GM19395 (cell line): Measurements from ENCODE around the gene CFAP119.
"Not testable (repeated sequence)": the region's sequence is repeated elsewhere in the genome, so short reads cannot be mapped to it uniquely, and the experiment has no call there.

Experiments
- ATAC-seq: cut with Tn5 transposase; IDR thresholded peaks from one replicate; pipeline ENCODE4 v1.9.1; 2021; ENCODE audit warnings: mild to moderate bottlenecking, moderate library complexity; ENCODE audit not compliant: unreplicated experiment

Gene CFAP119

DNA sequence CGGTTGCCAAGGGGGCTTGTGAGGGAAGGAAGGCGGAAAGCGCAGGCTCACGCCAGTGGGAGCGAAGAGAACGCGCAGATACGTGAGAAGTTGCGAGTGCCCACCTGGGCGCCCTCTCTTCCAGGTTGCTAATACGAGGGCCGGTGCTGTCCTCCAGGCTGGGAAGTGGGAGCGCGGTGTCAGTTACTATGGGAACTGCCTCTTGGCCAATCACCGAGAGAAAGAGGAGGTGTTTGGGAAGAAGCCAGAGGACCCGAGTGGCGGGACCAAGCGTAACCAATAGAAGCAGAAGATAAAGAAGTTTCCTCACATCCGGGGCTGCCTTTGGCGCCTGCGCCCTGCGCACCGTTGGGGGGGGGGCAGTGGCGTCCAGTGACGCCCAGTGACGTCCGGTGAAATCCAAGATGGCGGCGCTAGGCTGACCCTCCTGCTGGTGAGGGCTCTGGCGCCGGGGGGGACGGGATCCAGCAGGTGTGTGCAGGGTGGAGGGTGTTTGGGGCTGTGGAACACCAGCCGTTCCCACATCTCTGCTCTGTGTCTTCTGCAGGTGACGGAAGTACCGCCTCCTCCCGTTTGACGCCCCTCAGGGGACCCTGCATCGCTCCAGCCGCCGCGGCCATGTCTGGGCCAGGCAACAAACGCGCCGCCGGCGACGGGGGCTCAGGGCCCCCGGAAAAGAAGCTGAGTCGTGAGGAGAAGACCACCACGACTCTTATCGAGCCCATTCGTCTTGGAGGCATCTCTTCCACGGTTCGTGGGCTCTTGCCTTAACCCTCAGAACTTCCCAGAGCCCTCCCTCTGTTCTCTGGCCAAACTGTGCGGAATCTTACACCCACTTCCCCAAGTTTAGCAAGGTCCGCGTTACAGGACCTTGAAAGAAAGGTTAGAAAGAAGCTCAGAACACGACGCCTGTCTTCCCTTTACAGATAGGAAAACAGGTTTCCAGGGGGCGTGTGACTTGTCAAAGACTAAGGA, at the start of gene CFAP119, which contains the start of gene RNF40:
CFAP119 (minus strand) TSS at position 135 of the 975 bp plus-strand sequence. CDS start 314 bp downstream, outside the sequence.
RNF40 (plus strand) TSS at position 395 of the 975 bp plus-strand sequence; CDS start at position 619, 224 bp downstream.
- peak; percentile 86 for ATAC-seq

DNA sequence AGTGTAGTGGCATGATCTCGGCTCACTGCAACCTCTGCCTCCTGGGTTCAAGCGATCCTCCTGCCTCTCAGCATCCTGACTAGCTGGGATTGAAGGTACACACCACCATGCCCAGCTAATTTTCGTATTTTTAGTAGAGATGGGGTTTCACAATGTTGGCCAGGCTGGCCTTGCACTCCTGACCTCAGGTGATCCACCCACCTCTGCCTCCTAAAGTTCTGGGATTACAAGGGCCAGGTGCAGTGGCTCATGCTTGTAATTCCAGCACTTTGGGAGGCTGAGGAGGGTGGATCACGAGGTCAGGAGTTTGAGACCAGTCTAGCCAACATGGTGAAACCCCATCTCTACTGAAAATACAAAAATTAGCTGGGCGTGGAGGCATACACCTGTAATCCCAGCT, 47.8 kb upstream of the CFAP119 start:
- not testable (repeated sequence) for ATAC-seq

DNA sequence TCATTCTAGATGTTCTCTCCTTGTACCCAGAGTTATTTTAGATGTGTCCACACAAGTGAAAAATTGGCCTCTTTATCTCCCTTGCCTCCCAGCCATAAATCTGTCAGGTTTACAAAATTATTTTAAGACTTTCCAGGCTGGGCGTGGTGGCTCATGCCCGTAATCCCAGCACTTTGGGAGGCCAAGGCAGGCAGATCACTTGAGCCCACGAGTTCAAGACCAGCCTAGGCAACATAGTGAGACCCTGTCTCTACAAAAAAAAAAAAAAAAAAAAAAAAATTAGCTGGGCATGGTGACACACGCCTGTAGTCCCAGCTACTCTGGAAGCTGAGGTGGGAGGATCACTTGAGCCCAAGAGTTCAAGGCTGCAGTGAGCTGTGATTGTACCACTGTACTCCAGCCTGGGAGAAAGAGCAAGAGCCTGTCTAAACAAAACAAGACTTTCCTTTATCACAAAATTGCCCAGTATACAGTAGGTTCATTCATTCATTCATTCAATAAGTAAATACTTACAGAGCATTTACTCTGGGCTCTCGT, 47.1 kb upstream of the CFAP119 start:
- not testable (repeated sequence) for ATAC-seq

DNA sequence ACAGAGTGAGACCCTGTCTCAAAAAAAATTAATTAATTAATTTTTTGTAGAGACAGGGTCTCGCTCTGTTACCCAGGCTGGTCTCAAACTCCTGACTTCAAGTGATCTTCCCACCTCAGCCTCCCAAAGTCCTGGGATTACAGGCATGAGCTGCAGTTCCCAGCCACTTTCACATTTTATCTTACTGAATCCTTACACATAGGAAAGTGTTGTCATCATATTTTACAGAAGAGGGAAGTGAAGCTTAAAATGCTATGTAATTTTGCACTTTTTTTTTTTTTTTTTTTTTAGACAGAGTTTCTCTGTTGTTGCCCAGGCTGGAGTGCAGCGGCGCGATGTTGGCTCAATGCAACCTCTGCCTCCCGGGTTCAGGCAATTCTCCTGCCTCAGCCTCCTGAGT, 46.3 kb upstream of the CFAP119 start:
- ATAC-seq, result no peak

DNA sequence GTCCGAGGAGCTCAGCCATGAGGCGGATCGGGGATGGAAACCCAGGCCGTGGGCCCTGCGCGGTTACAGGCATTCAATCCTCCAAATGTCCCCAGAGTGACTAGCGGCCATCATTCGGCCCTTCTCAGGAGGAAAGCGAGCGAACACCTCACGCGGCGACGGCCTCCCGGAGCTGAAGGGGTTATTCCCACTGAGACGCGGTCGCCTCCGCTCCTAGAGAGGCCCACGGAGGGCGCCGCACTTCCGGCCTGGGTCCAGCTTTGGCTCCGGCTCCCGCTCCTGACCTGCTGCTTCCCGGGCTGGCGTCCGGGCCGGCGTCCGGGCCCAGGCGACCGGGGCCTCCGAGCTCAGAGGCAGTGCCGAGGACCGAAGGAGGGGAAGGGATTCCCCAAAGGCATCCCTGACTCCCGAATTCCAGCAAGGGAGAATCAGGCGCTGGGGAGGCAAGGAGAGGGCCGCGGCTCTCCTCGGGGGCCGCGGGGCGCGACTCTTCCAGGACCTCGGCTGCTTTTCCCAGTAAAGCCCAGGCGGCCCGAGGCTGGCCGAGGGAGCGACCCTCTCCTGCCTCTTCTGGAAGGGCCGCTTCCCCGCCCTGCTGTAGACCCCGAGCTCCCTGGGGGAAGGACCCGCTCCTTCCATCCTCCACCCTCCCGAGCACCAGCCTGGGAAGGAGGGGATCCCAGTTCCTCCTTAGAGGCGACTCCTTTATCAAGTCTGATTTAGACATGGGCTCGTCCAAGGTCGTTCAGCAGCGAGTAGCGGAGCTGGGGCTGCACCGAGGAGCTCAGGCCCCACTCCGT, 43.7 kb upstream of the CFAP119 start:
- peak; percentile 60 for ATAC-seq

DNA sequence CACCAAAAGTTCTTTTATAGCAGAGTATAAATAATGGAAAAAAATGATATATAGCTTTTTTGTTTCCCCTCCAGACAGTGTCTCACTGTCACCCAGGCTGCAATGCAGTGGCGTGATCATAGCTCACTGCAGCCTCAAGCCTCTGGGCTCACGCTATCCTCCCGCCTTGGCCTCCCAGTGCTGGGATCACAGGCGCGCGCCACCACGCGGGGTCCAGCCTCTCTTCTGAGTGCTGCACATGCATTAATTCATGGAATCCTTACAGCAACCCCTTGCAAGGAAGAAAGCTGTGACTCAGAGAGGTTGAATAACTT, 43.2 kb upstream of the CFAP119 start:
- ATAC-seq, result no peak

DNA sequence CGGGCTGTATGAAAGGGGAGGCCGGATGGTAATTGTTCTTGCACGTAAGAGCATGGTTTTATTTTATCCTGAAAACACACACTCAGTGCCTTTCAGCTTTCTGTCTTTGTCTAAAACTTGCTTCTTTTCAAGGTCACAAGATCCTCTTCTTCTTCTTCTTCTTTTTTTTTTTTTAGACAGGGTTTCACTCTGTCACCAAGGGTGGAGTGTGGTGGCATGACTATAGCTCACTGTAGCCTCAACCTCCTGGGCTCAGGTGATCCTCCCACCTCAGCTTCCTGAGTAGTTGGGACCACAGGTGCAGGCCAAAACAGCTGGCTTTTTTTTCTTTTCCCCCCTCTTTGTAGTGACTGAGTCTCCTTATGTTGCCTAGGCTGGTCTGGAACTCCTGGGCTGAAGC, 41.1 kb upstream of the CFAP119 start:
- no peak for ATAC-seq

DNA sequence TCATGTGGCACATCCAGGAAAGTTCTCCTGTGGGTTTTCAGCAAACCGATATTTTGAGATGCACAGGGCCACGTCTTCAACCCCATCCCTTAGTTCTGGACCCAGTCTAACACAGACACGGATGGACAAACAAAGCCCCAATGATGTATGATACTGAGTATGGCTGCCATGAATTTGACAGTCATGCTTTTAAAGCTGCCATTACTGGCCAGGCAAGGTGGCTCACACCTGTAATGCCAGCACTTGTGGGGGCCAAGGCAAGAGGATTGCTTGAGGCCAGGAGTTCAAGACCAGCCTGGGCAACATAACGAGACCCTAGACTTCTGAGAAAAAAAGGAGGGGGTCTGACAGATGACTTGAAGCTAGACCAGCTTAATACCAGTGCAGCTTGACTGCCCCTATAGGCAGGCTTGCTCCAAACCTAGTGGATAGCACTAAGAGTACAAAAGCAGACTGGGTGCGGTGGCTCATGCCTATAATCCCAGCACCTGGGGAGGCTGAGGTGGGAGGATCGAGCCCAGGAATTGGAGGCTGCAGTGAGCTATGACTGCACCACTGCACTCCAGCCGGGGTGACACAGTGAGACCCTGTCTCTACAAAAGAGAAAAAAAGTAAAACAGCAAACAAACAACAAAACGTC, 35.9 kb upstream of the CFAP119 start:
- no peak for ATAC-seq

DNA sequence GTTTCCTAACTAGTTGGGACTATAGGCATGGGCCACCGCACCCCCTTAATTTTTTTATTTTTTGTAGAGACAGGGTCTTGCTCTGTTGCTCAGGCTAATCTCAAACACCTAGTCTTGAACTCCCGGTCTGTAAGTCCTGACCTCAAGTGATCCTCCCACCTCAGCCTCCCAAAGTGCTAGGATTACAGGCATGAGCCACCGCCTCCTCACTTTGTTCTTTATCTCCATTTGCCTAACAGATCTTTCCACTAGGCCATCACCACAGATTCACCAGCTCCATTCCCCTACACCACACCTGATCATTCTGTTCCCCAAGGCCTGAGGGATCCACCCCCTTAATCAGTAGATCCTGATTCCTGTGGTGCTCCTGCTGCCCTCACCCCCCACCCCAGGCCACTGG, 32.8 kb upstream of the CFAP119 start:
- no peak for ATAC-seq

DNA sequence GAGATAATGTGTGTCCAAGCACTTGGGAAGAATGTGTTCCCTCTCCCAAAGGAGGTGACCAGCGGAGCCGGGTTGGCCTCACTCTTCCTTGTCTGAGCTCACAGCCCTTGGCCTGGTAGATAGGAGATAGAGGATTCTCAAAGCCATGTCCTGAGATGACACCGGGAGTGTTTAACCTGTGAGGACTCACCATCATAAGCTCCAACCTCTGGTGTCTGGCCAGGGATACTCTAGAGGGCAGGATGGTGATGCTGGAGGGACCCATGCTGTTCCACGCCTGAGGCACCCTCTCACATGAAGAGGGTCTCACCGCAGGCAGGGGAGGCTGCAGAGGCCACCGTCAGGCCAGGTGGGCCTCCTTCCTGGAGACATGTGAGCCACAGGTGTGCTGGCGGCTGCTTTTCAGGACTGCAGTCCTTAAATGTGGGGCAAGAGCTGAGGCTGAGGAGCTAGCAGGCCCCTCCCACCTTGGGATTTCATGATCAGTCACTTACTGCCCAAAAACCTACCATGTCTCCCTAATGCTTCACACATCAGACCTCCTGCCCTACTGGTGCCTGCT, 31.7 kb upstream of the CFAP119 start:
- no peak for ATAC-seq

DNA sequence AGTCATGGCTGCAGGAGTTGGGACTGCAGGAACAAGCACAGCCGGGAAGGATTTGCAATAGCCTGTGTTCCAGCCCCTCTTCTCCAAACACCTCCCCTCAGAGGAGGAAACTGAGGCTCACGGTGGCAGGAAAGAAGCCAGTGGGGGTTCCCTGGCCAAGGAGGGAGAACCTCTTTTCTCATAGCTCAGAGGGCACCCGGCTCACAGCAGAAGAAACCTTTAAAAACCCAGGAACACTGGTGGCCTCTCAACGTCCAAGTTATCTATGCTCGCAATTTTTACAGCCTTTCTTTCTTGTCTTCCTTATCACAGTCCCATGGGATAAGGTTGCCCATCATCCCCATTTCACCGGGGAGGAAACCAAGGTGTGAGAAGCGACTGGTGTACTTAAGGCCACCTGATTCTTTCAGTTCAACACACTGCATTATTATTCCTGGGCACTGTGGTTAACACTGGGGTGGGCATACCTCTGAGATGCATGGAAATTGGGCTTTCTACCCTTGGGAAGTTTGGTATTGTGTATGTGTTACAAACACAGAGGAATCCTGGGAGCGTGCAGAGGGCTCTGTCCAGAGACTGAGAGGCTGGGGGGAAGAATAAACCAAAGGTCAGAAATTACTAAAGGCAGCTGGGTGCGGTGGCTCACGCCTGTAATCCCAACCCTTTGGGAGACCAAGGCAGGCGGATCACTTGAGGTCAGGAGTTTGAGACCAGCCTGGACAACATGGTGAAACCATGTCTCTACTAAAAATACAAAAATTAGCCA, 25.9 kb upstream of the CFAP119 start:
- no peak for ATAC-seq

DNA sequence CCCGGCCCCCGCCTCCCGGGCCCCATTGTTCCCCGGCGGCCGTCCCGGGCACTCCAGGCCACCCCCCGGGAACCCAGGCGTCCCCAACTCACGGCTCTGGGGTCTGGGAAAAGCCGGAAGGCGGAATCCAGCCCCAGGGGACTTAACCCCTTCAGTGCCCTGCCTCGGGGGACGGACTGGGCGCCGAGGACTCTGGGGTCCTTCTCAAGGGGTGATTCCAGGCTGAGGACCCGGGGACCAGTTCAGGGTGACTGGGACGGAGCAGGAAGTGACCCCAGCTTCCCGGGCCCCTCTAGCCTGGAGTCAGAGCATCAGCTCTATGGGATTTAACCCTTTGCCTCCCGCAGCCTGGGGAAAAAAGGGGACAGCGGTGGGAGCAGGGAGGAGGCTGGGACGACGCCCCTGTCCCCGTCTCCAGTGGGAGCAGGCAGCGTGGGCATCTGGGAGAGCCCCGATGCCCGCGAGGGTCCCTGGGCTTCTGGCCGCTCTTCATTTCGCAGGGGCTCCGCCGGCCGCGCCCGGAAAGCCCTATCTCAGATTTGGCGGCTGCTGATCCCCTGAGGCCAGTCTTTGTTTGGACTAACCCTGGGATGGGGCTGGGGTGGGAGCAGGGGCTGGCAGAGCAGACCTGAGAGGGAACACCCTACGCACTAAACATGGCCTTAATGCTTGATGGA, 25.2 kb upstream of the CFAP119 start, which contains the start of gene ZNF629:
ZNF629 (minus strand) TSS at position 270 of the 677 bp plus-strand sequence. CDS start 2,723 bp downstream, outside the sequence.
- ATAC-seq, result no peak

DNA sequence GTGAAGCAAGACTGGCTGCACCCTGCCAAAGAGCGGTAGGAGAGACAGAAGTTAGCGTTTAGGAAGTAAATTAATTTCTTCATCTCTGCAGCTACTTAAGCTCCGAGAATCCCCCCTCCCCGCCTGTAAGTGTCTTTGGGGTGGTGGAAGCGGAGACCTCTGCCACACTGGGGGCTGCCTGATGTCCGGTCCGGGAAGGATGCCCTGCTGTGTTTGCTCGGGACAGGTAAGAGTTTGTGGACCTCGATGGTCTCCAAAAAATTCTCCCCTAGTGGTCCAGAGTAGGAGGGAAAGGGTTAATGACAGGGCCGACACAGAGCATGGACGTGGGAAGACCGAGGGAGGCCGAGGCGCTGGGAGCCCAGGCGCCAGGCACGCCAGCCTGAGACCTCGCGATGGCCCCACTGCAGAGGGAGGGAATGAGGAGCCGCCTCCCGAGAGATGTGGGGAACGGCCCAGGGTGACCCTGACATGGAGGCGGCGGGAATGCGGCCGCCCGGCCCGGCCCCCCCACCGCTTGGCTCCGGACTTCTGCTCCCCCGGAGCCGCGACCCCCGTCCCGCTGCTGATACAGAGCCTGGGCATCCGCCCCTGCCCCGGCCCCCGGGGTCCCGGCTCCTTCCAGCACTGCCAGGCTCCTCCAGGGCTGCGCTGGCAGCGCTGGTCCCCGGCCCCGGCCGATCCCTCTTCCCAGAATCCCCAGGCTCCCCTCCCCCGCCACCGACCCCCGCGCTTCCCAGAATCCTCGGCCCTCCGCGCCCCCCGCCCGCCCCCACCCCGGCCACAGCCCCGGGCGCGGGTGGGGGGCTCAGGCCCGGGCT, 24.5 kb upstream of the CFAP119 start:
- no peak for ATAC-seq

DNA sequence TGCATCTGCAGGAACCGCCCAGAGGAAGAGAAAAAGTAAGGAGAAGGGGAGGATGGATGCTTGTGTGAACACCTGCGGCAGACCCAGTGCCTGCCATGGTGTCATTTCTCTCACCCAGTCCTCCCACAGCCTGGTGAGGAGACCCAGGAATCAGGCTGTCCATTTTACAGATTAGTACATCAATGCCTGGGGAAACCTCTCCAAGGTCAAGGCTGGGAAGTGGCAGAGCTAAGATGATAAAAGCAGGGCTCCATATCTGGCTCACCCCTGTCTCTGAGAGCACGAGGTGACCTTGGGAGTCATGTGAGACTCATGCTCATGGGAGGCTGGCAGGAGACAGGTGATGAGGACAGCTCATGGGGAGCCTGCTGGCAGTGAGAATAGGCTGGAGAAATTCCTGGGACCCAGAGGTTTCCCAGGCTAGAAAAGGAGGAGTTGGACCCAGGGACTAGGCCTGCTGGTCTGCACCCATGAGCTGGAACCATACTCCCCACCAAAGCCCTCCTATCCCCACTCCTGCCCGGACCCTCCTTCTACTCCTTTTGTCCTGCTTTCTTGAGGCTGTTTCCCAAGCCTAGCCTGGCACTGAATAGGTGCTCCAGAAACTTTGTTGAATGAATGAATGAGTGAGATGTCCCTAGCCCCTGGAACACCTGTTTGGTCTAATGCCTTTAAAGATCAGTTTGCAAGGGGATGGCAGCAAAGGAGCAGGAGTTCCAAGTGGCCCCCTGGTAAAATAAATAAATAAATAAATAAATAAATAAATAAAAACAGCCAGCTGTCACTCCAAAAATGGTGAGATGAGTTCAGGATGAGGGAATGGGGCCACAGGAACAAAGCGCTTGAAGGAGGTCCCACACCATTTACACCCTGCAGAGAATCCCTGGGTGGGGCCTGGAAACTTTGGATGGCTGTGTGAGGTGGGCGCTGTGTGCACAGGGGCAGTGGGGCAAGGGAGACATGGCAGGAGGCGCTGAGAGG, 23.6 kb upstream of the CFAP119 start:
- ATAC-seq, result no peak

DNA sequence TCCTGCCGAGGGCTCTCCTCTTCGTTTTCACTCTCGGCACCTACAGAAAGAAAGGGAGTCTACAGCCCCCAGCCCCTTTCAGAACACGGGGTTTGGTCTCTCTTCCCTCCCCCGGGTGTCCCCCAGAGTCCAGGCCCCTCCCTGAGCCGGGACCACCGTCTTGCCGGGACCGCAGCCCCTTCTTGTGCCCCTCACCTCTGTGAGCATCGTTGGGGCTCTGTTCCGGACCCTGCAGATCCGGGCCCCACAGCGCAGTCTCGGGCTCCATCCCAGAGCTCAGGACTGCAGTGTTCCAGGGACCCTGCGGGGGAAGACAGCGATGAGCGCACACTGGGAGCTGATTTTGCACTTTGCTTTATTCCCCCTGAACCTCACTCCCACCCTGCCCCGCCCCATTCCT, 22.4 kb upstream of the CFAP119 start:
- ATAC-seq, result no peak

DNA sequence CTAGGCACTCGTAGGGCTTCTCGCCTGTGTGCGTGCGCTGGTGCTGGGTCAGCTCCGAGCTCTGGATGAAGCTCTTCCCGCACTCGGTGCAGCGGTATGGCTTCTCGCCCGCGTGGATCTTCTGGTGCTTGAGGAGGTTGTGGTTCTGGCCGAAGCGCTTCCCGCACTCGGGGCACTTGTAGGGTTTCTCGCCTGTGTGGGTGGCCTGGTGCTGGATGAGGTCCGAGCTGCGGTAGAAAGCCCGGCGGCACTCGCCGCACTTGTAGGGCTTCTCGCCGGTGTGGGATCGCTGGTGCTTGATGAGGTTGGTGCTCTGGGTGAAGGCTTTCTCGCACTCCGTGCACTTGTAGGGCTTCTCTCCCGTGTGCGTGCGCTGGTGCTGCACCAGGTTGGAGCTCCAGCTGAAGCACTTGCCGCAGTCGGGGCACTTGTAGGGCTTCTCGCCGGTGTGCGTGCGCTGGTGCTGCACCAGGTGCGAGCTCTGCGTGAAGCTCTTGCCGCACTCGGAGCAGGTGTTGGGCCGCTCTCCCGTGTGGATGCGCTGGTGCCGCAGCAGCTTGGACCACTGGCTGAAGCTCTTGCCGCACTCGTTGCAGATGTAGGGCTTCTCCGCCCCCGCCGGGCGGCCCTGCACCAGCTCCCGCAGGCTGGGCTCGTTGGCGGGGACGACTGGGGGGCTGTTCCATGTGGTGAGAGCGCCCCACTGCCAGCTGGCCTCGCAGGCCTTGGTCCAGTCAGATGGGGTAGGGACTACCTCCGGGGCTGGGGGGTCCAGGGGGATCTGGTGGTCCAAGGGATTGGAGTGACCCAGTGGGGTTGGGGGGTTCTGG, 21.6 kb upstream of the CFAP119 start:
- ATAC-seq, result no peak
